Psoas muscle (tissue), 8 donors: ENCODE data around the gene KRTAP3-1. TPM values are rescaled to one million over a fixed set of nuclear protein-coding genes. Genes with fewer than 3 reads are reported as not detected.

Experiments used
- ATAC-seq, 4 donors: fragments of 200-7000 bp; cut with Tn5 transposase; one replicate each; pipeline ENCODE4 v1.9.1; 2020; ENCODE audit warnings: moderate library complexity in 3 of 4, mild to moderate bottlenecking in 2 of 4
- DNase-seq, 2 donors: peaks; one replicate each; pipeline ENCODE4 v3.0.0-alpha.2; 2020
- H3K27ac ChIP-seq: fragments of 200-600 bp; one replicate; pipeline ENCODE4 v1.8.0; 2022
- H3K27me3 ChIP-seq, 3 donors: fragments of 200-600 bp in 1 of 3; one replicate each; pipeline versions ENCODE4 v1.6.1 to v1.8.0; 2013 to 2022; ENCODE audit warnings: low read length in 2 of 3, mild to moderate bottlenecking in 2 of 3, moderate library complexity in 1 of 3; ENCODE audit not compliant: insufficient read depth in 3 of 3
- H3K36me3 ChIP-seq, 2 donors: fragments of 200-600 bp in 1 of 2; one replicate each; pipeline versions ENCODE4 v1.6.1 to v1.8.0; 2013 to 2022; ENCODE audit warnings: low read depth in 1 of 2, mild to moderate bottlenecking in 1 of 2, moderate library complexity in 1 of 2; ENCODE audit not compliant: insufficient read depth in 1 of 2
- H3K4me1 ChIP-seq: fragments of 200-600 bp; one replicate; pipeline ENCODE4 v1.8.0; 2022
- H3K4me3 ChIP-seq: fragments of 200-600 bp; one replicate; pipeline ENCODE4 v1.8.0; 2022; ENCODE audit warnings: mild to moderate bottlenecking
- H3K9me3 ChIP-seq: fragments of 200-600 bp; one replicate; pipeline ENCODE4 v1.8.0; 2022
- CTCF ChIP-seq: fragments of 200-600 bp; IDR thresholded peaks from one replicate; pipeline ENCODE4 v1.8.0; 2022; ENCODE audit warnings: antibody characterized with exemption
- WGBS, 3 donors: extraction: QIAGEN DNeasy Blood & Tissue Kit; methylation state at CpG; one replicate each; pipeline versions ENCODE4 v1.1.6 to v1.1.7; 2013; 5-methylcytosine and 5-hydroxymethylcytosine counted together
- intact Hi-C, 2 donors: fragments of 100-400 bp; cut with DNase I; formaldehyde crosslinking; loops; one replicate each; pipeline versions ENCODE4 v1.11.0 to v1.14.2; 2022
- polyA plus RNA-seq, 3 donors: library from polyadenylated mRNA; stranded (reverse); fragments of 200-250 nt; gene quantifications; one replicate each; pipeline ENCODE4 v1.2.3, GENCODE V29; 2013
- total RNA-seq, 4 donors: library from RNA; stranded (reverse); fragmentation: NEBNext Ultra II Directional in 2 of 4; extraction: Animal tissue kit (Norgen Biotek cat#: 25700) in 2 of 4; gene quantifications; one replicate each; pipeline versions ENCODE4 v1.2.1 to v1.2.4, GENCODE V29; 2021 to 2023
- donor health status: healthy with polysubstance abuse.
- donor health status: DM: no; HTN: no; CAD: no; lungs with moderate emphysema.
- donor health status: Bipolar disorder and iron deficiency.
- donor health status: healthy.
- donor health status: DM: yes; HTN: yes; CAD: no.
- donor health status: DM: no; HTN: no; CAD: no.
- donor health status: DM: no; HTN: no; CAD: no.
- donor health status: DM: yes; HTN: yes; CAD: no.

Gene KRTAP3-1
- total and polyA plus RNA-seq, 7 donors, result not detected

- H3K4me1 ChIP-seq, result no peaks in the 10 kb centered on the region
- no peak for ATAC-seq
- H3K36me3 ChIP-seq, result no peaks in the 10 kb centered on the region
- no peaks in the 10 kb centered on the region for H3K9me3 ChIP-seq
- no peak overlapping the region for H3K27ac ChIP-seq
- 84 to 94% (median 85%) methylated on average over 1 of the region's 1 CpG for WGBS, 3 donors
- intact Hi-C loops, result no loop called here
- no peak for DNase-seq
- no peak overlapping the region for H3K4me3 ChIP-seq
- no peak for TF ChIP-seq CTCF
- H3K27me3 ChIP-seq, result peaks cover 0 to 9% (median 0%) of the 10 kb centered on the region in 3 donors
Measured at GRCh38 chr17:40961591-40961990, 47.3 kb downstream of the KRTAP3-1 start.

GRCh38 chr17:40960144-40960543 is 48.8 kb downstream of the KRTAP3-1 start:
- no peak for TF ChIP-seq CTCF
- no peaks in the 10 kb centered on the region for H3K4me1 ChIP-seq
- no peaks in the 10 kb centered on the region for H3K9me3 ChIP-seq
- no peak overlapping the region for H3K4me3 ChIP-seq
- H3K36me3 ChIP-seq, result no peaks in the 10 kb centered on the region
- peaks cover 0 to 9% (median 0%) of the 10 kb centered on the region in 3 donors for H3K27me3 ChIP-seq
- DNase-seq (no peak), ATAC-seq (no peak)
- WGBS, 3 donors, result 45 to 57% (median 45%) methylated on average over 10 of the region's 10 CpGs
- intact Hi-C loops, result no loop called here
- no peak overlapping the region for H3K27ac ChIP-seq

Other genes with a start within 250 kb of the KRTAP3-1 start
Only the 30 nearest of the 37 such genes appear.
- gene KRT28, start 209.2 kb downstream of the KRTAP3-1 start, total RNA-seq, result not detected
- gene KRT28, start 209.2 kb downstream of the KRTAP3-1 start, polyA plus RNA-seq, result not detected
- gene KRT10, start 186.5 kb downstream of the KRTAP3-1 start, total RNA-seq, result 10 to 100 TPM; 24.2 to 32.9 (median 30.5) TPM
- 10 to 100 TPM; 23.3 to 38.8 (median 35.3) TPM for gene KRT10, start 186.5 kb downstream of the KRTAP3-1 start, polyA plus RNA-seq
- gene KRT12, start 141.9 kb downstream of the KRTAP3-1 start, total RNA-seq, result not detected
- not detected for gene KRT12, start 141.9 kb downstream of the KRTAP3-1 start, polyA plus RNA-seq
- under 1 TPM in 1 of 4 donors, not detected in 3; 0.21 TPM for gene KRT20, start 123.9 kb downstream of the KRTAP3-1 start, total RNA-seq
- under 1 TPM in 2 of 3 donors, not detected in 1; 0.08 to 0.35 TPM for gene KRT20, start 123.9 kb downstream of the KRTAP3-1 start, polyA plus RNA-seq
- gene KRT23, start 71.5 kb downstream of the KRTAP3-1 start, total RNA-seq, result 1 to 10 TPM in 1 of 4 donors, under 1 TPM in 1, not detected in 2; 0.25 to 1.5 TPM
- under 1 TPM in 1 of 3 donors, not detected in 2; 0.03 TPM for gene KRT23, start 71.5 kb downstream of the KRTAP3-1 start, polyA plus RNA-seq
- not detected for gene KRT39, start 42.2 kb downstream of the KRTAP3-1 start, total RNA-seq
- gene KRT39, start 42.2 kb downstream of the KRTAP3-1 start, polyA plus RNA-seq, result not detected
- gene KRT40, start 24.8 kb downstream of the KRTAP3-1 start, total RNA-seq, result not detected
- not detected for gene KRT40, start 24.8 kb downstream of the KRTAP3-1 start, polyA plus RNA-seq
- gene KRTAP3-3, start 15.0 kb downstream of the KRTAP3-1 start, total RNA-seq, result not detected
- gene KRTAP3-3, start 15.0 kb downstream of the KRTAP3-1 start, polyA plus RNA-seq, result not detected
- gene KRTAP3-2, start 9.2 kb downstream of the KRTAP3-1 start, total RNA-seq, result not detected
- not detected for gene KRTAP3-2, start 9.2 kb downstream of the KRTAP3-1 start, polyA plus RNA-seq
- gene KRTAP1-5, start 18.1 kb upstream of the KRTAP3-1 start, total RNA-seq, result not detected
- gene KRTAP1-5, start 18.1 kb upstream of the KRTAP3-1 start, polyA plus RNA-seq, result not detected
- gene KRTAP1-4, start 21.1 kb upstream of the KRTAP3-1 start, total RNA-seq, result not detected
- gene KRTAP1-4, start 21.1 kb upstream of the KRTAP3-1 start, polyA plus RNA-seq, result not detected
- not detected for gene KRTAP1-3, start 25.7 kb upstream of the KRTAP3-1 start, total RNA-seq
- not detected for gene KRTAP1-3, start 25.7 kb upstream of the KRTAP3-1 start, polyA plus RNA-seq
- gene KRTAP1-1, start 32.3 kb upstream of the KRTAP3-1 start, total RNA-seq, result not detected
- not detected for gene KRTAP1-1, start 32.3 kb upstream of the KRTAP3-1 start, polyA plus RNA-seq
- gene KRTAP2-1, start 38.2 kb upstream of the KRTAP3-1 start, total RNA-seq, result not detected
- gene KRTAP2-1, start 38.2 kb upstream of the KRTAP3-1 start, polyA plus RNA-seq, result not detected
- gene KRTAP2-2, start 46.1 kb upstream of the KRTAP3-1 start, total RNA-seq, result not detected
- not detected for gene KRTAP2-2, start 46.1 kb upstream of the KRTAP3-1 start, polyA plus RNA-seq
- not detected for gene KRTAP2-3, start 51.0 kb upstream of the KRTAP3-1 start, total RNA-seq
- gene KRTAP2-3, start 51.0 kb upstream of the KRTAP3-1 start, polyA plus RNA-seq, result not detected
- not detected for gene KRTAP2-4, start 56.8 kb upstream of the KRTAP3-1 start, total RNA-seq
- gene KRTAP2-4, start 56.8 kb upstream of the KRTAP3-1 start, polyA plus RNA-seq, result not detected
- not detected for gene KRTAP4-7, start 75.0 kb upstream of the KRTAP3-1 start, total RNA-seq
- not detected for gene KRTAP4-7, start 75.0 kb upstream of the KRTAP3-1 start, polyA plus RNA-seq
- gene KRTAP4-8, start 89.0 kb upstream of the KRTAP3-1 start, total RNA-seq, result not detected
- gene KRTAP4-8, start 89.0 kb upstream of the KRTAP3-1 start, polyA plus RNA-seq, result not detected
- not detected for gene KRTAP4-16, start 93.1 kb upstream of the KRTAP3-1 start, total RNA-seq
- gene KRTAP4-16, start 93.1 kb upstream of the KRTAP3-1 start, polyA plus RNA-seq, result not detected
- not detected for gene KRTAP4-9, start 96.3 kb upstream of the KRTAP3-1 start, total RNA-seq
- not detected for gene KRTAP4-9, start 96.3 kb upstream of the KRTAP3-1 start, polyA plus RNA-seq
- not detected for gene KRTAP4-11, start 109.2 kb upstream of the KRTAP3-1 start, total RNA-seq
- not detected for gene KRTAP4-11, start 109.2 kb upstream of the KRTAP3-1 start, polyA plus RNA-seq
- gene KRTAP4-12, start 115.1 kb upstream of the KRTAP3-1 start, total RNA-seq, result not detected
- gene KRTAP4-12, start 115.1 kb upstream of the KRTAP3-1 start, polyA plus RNA-seq, result not detected
- not detected for gene KRTAP4-6, start 131.4 kb upstream of the KRTAP3-1 start, total RNA-seq
- not detected for gene KRTAP4-6, start 131.4 kb upstream of the KRTAP3-1 start, polyA plus RNA-seq
- gene KRTAP4-5, start 140.7 kb upstream of the KRTAP3-1 start, total RNA-seq, result not detected
- gene KRTAP4-5, start 140.7 kb upstream of the KRTAP3-1 start, polyA plus RNA-seq, result not detected
- gene KRTAP4-4, start 151.6 kb upstream of the KRTAP3-1 start, total RNA-seq, result not detected
- not detected for gene KRTAP4-4, start 151.6 kb upstream of the KRTAP3-1 start, polyA plus RNA-seq
- gene KRTAP4-3, start 159.1 kb upstream of the KRTAP3-1 start, total RNA-seq, result not detected
- not detected for gene KRTAP4-3, start 159.1 kb upstream of the KRTAP3-1 start, polyA plus RNA-seq
- gene KRTAP4-2, start 169.1 kb upstream of the KRTAP3-1 start, total RNA-seq, result not detected
- gene KRTAP4-2, start 169.1 kb upstream of the KRTAP3-1 start, polyA plus RNA-seq, result not detected
- gene KRTAP4-1, start 175.8 kb upstream of the KRTAP3-1 start, total RNA-seq, result not detected
- gene KRTAP4-1, start 175.8 kb upstream of the KRTAP3-1 start, polyA plus RNA-seq, result not detected
- not detected for gene KRTAP9-1, start 180.8 kb upstream of the KRTAP3-1 start, total RNA-seq
- not detected for gene KRTAP9-1, start 180.8 kb upstream of the KRTAP3-1 start, polyA plus RNA-seq